Measurements from ENCODE around the gene WDR59. TPM values are rescaled to one million over a fixed set of nuclear protein-coding genes. Genes with fewer than 3 reads are reported as not detected.

The WDR59 gene
- total and polyA plus RNA-seq, 2 of the 4 experiments (the other 2 are of a cell fraction), result 29.4 to 44.6 TPM

GRCh38 chr16:74995986-74996385 is 11.1 kb upstream of the WDR59 start:
- H3K9me1 ChIP-seq (ENCODE audit: insufficient read depth, low read length), result no peaks in the 10 kb centered on the region
- no peak overlapping the region for H3K14ac ChIP-seq (replicated peaks; ENCODE audit: low read depth, low read length)
- no peak overlapping the region for H2BK15ac ChIP-seq (ENCODE audit: low read depth, low read length)
- no peak overlapping the region for H2BK120ac ChIP-seq (ENCODE audit: low read depth, low read length)
- no peak overlapping the region for H4K91ac ChIP-seq (ENCODE audit: insufficient read depth, low read depth, low read length)
- H4K5ac ChIP-seq (ENCODE audit: low read depth, low read length), result no peak overlapping the region
- in situ Hi-C loops (cut with MboI; ENCODE audit: low sequenced_read_pairs) (no loop called here), intact Hi-C loops (cut with micrococcal nuclease) (no loop called here), dilution Hi-C loops (cut with HindIII; ENCODE audit: low sequenced_read_pairs, unreplicated experiment) (no loop called here)
- no CpG with 5 or more reads among the region's 1 CpG for WGBS, 2 experiments (ENCODE audit: extremely low coverage in 2 of 2, insufficient read length in 1 of 2)
- H3K4me3 ChIP-seq (ENCODE audit: insufficient read depth, low read depth, low read length), result no peak overlapping the region
- no peak overlapping the region for H3K23ac ChIP-seq (ENCODE audit: low read depth, low read length)
- no peak overlapping the region for H2AK9ac ChIP-seq (replicated peaks; ENCODE audit: low read depth, low read length, poor library complexity)
- ChIA-PET CTCF (interaction anchor here (0.6 to 3.1 kb wide), 2 partner anchors 20 to 115 kb away, joined by 5 to 15 read pairs; no protein-coding TSS in a partner anchor), POLR2A (ENCODE audit: unreplicated experiment) (no interaction called here)
- H2BK5ac ChIP-seq (ENCODE audit: low read depth, low read length, poor library complexity, severe bottlenecking), result no peak overlapping the region
- DNase-seq, result no peak
- no peak overlapping the region for H2AK5ac ChIP-seq (ENCODE audit: low read depth, low read length)
- no peak overlapping the region for H3K9ac ChIP-seq (ENCODE audit: low read depth, low read length)
- H3K27me3 ChIP-seq (ENCODE audit: control insufficient read depth, insufficient read depth, low read length), result no peaks in the 10 kb centered on the region
- no peak overlapping the region for H3K27ac ChIP-seq (ENCODE audit: insufficient read depth, low read length)
- H4K20me1 ChIP-seq (ENCODE audit: insufficient read depth, low read length), result peaks cover 13% of the 10 kb centered on the region
- H3K4me1 ChIP-seq (ENCODE audit: control insufficient read depth, insufficient read depth, low read length), result peaks cover 3% of the 10 kb centered on the region; the same call in 1 of the 2 replicates
- H3K36me3 ChIP-seq (ENCODE audit: control insufficient read depth, insufficient read depth, low read length), result no peaks in the 10 kb centered on the region
- no peak overlapping the region for H3K56ac ChIP-seq (ENCODE audit: extremely low read depth, insufficient read depth, low read length)
- no peaks in the 10 kb centered on the region for H3K9me3 ChIP-seq (ENCODE audit: control insufficient read depth, insufficient read depth, low read length)
- no TSS peak for BruUV-seq (replicated peaks)
- no peak overlapping the region for H4K8ac ChIP-seq (ENCODE audit: low read depth in 2 of 2, low read length in 2 of 2)
- H2AFZ ChIP-seq (replicated peaks; ENCODE audit: low read length, poor library complexity), result no peak overlapping the region
- H2BK20ac ChIP-seq (ENCODE audit: low read depth, low read length), result no peak overlapping the region
- H3K18ac ChIP-seq (ENCODE audit: low read depth, low read length), result no peak overlapping the region
- TF ChIP-seq MXI1 (IDR thresholded peaks at IDR 0.05; ENCODE audit: borderline replicate concordance, low read depth, low read length), result no peak
- TF ChIP-seq MAFK (IDR thresholded peaks at IDR 0.05; ENCODE audit: low read depth, low read length), result no peak
- TF ChIP-seq, protein P1, sequence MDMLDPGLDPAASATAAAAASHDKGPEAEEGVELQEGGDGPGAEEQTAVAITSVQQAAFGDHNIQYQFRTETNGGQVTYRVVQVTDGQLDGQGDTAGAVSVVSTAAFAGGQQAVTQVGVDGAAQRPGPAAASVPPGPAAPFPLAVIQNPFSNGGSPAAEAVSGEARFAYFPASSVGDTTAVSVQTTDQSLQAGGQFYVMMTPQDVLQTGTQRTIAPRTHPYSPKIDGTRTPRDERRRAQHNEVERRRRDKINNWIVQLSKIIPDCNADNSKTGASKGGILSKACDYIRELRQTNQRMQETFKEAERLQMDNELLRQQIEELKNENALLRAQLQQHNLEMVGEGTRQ (IDR thresholded peaks at IDR 0.05; ENCODE audit: low read depth, low read length), result no peak
- TF ChIP-seq MAZ (IDR thresholded peaks at IDR 0.05; ENCODE audit: borderline replicate concordance, low read depth, low read length), result no peak
- TF ChIP-seq ELK1 (IDR thresholded peaks at IDR 0.05; ENCODE audit: borderline replicate concordance, low read depth, low read length), result no peak
- TF ChIP-seq BHLHE40 (IDR thresholded peaks at IDR 0.05; ENCODE audit: low read depth, low read length), result no peak
- TF ChIP-seq SMC3 (IDR thresholded peaks at IDR 0.05; ENCODE audit: low read depth, low read length), result no peak
- TF ChIP-seq RAD21 (IDR thresholded peaks at IDR 0.05; ENCODE audit: low read length), result no peak
- TF ChIP-seq RCOR1 (IDR thresholded peaks at IDR 0.05; ENCODE audit: insufficient replicate concordance, low read length), result no peak
- TF ChIP-seq POLR2A (IDR thresholded peaks at IDR 0.05; ENCODE audit: low read depth, low read length), result no peak
- TF ChIP-seq CHD1 (IDR thresholded peaks at IDR 0.05; ENCODE audit: low read depth, low read length), result no peak
- TF ChIP-seq NFE2L2 (IDR thresholded peaks at IDR 0.05; ENCODE audit: low read depth, low read length), result no peak
- H3K79me1 ChIP-seq (ENCODE audit: low read depth in 1 of 2, low read length in 2 of 2), result peaks cover 6 to 14% of the 10 kb centered on the region in 2 experiments; a peak in 3 of 4 replicates
- no peak overlapping the region for H3K4ac ChIP-seq (ENCODE audit: low read depth, low read length)
- no peak for ATAC-seq (ENCODE audit: low read depth)
- H3K4me2 ChIP-seq (ENCODE audit: low read depth, low read length), result no peak overlapping the region

All from IMR-90 (cell line).